PFSK-1 (cell line): ENCODE results near the gene THRB.

Experiments
- FOXP2 ChIP-seq: optimal IDR thresholded peaks from 2 replicates; pipeline ENCODE3; 2011; ENCODE audit warnings: borderline replicate concordance, control low read depth, inconsistent platforms; ENCODE audit not compliant: insufficient read depth; ENCODE audit errors: extremely low read length, extremely low read depth
- POLR2AphosphoS5 ChIP-seq: IDR thresholded peaks from 2 replicates; pipeline ENCODE4 v1.6.1; 2012; ENCODE audit warnings: low read depth, mild to moderate bottlenecking, control low read depth, low read length, moderate library complexity
- REST ChIP-seq, 2 experiments: IDR thresholded peaks; 2 replicates each; pipeline versions ENCODE4 v1.6.1 to v1.8.0; 2011 to 2012; ENCODE audit warnings: low read depth in 2 of 2, low read length in 2 of 2, control low read depth in 1 of 2, inconsistent platforms in 1 of 2, mild to moderate bottlenecking in 1 of 2, moderate library complexity in 1 of 2; ENCODE audit not compliant: insufficient read depth in 1 of 2
- SIN3A ChIP-seq: IDR thresholded peaks from 2 replicates; pipeline ENCODE4 v1.6.1; 2012; ENCODE audit warnings: mild to moderate bottlenecking, low read length, moderate library complexity, borderline replicate concordance; ENCODE audit not compliant: insufficient read depth
- TAF1 ChIP-seq: IDR thresholded peaks from 2 replicates; pipeline ENCODE4 v1.6.1; 2012; ENCODE audit warnings: low read length, control low read depth, borderline replicate concordance; ENCODE audit not compliant: insufficient read depth

THRB gene

GRCh38 chr3:24512564-24513197, 18.0 kb upstream of the THRB start:
- TF ChIP-seq SIN3A (no peak), FOXP2 (no peak), POLR2AphosphoS5 (no peak), TAF1 (no peak), REST (IDR thresholded peaks at IDR 0.05; ENCODE audit: insufficient read depth in 1 of 2, low read depth in 2 of 2, low read length in 2 of 2) (no peak)

- TF ChIP-seq REST (IDR thresholded peaks at IDR 0.05; ENCODE audit: insufficient read depth in 1 of 2, low read depth in 2 of 2, low read length in 2 of 2) (no peak), SIN3A (no peak), POLR2AphosphoS5 (no peak), FOXP2 (no peak), TAF1 (no peak)
These were observed 15.5 kb upstream of the THRB start for GRCh38 chr3:24510030-24510648.

GRCh38 chr3:24508423-24508839, 13.8 kb upstream of the THRB start:
- no peak for TF ChIP-seq TAF1
- no peak for TF ChIP-seq FOXP2
- no peak for TF ChIP-seq REST (IDR thresholded peaks at IDR 0.05; ENCODE audit: insufficient read depth in 1 of 2, low read depth in 2 of 2, low read length in 2 of 2)
- no peak for TF ChIP-seq POLR2AphosphoS5
- TF ChIP-seq SIN3A = no peak

GRCh38 chr3:24507776-24508422, 13.2 kb upstream of the THRB start:
- TF ChIP-seq REST (IDR thresholded peaks at IDR 0.05; ENCODE audit: insufficient read depth in 1 of 2, low read depth in 2 of 2, low read length in 2 of 2) = no peak
- TF ChIP-seq POLR2AphosphoS5 = no peak
- TF ChIP-seq TAF1 = no peak
- TF ChIP-seq SIN3A = no peak
- TF ChIP-seq FOXP2 = no peak
